Upper lobe of right lung (tissue), 1 donor: Measurements from ENCODE around the gene RFX6. TPM values are rescaled to one million over a fixed set of nuclear protein-coding genes. Genes with fewer than 3 reads are reported as not detected.

Source experiments
- ATAC-seq: fragments of 200-7000 bp; cut with Tn5 transposase; one replicate; pipeline ENCODE4 v1.9.1; 2020; ENCODE audit warnings: mild to moderate bottlenecking, moderate library complexity
- DNase-seq: peaks from one replicate; pipeline ENCODE4 v3.0.0-alpha.2; 2020
- H3K27ac ChIP-seq: fragments of 200-600 bp; one replicate; pipeline ENCODE4 v1.8.0; 2022
- H3K27me3 ChIP-seq: fragments of 200-600 bp; one replicate; pipeline ENCODE4 v1.8.0; 2022; ENCODE audit warnings: mild to moderate bottlenecking
- H3K36me3 ChIP-seq: fragments of 200-600 bp; one replicate; pipeline ENCODE4 v1.8.0; 2022
- H3K4me1 ChIP-seq: fragments of 200-600 bp; one replicate; pipeline ENCODE4 v1.8.0; 2022
- H3K4me3 ChIP-seq: fragments of 200-600 bp; one replicate; pipeline ENCODE4 v1.8.0; 2022; ENCODE audit warnings: mild to moderate bottlenecking
- H3K9me3 ChIP-seq: fragments of 200-600 bp; one replicate; pipeline ENCODE4 v1.8.0; 2022
- CTCF ChIP-seq: fragments of 200-600 bp; IDR thresholded peaks from one replicate; pipeline ENCODE4 v1.8.0; 2022; ENCODE audit warnings: antibody characterized with exemption
- intact Hi-C: fragments of 100-400 bp; cut with DNase I; formaldehyde crosslinking; loops from one replicate; pipeline ENCODE4 v1.11.0; 2022
- total RNA-seq: library from RNA; stranded (reverse); fragmentation: NEBNext Ultra II Directional; extraction: Animal tissue kit (Norgen Biotek cat#: 25700); gene quantifications from one replicate; pipeline ENCODE4 v1.2.1, GENCODE V29; 2021
- donor health status: DM: no; HTN: yes; CAD: no; lungs with severe emphysema.

RFX6 gene
- total RNA-seq, 1 donor from 2014 or later, result not detected

- Histone ChIP-seq H3K4me1 (no peaks in the 10 kb centered on the region), H3K27ac (no peak overlapping the region), H3K9me3 (no peaks in the 10 kb centered on the region), H3K27me3 (no peaks in the 10 kb centered on the region), H3K36me3 (no peaks in the 10 kb centered on the region), H3K4me3 (no peak overlapping the region)
- ATAC-seq (no peak), DNase-seq (no peak)
- no peak for TF ChIP-seq CTCF
- intact Hi-C loops, result no loop called here
Measured at GRCh38 chr6:116922853-116923548, 46.0 kb downstream of the RFX6 start.

GRCh38 chr6:116924245-116924644, 47.2 kb downstream of the RFX6 start:
- no peak for TF ChIP-seq CTCF
- ATAC-seq, result no peak

DNA sequence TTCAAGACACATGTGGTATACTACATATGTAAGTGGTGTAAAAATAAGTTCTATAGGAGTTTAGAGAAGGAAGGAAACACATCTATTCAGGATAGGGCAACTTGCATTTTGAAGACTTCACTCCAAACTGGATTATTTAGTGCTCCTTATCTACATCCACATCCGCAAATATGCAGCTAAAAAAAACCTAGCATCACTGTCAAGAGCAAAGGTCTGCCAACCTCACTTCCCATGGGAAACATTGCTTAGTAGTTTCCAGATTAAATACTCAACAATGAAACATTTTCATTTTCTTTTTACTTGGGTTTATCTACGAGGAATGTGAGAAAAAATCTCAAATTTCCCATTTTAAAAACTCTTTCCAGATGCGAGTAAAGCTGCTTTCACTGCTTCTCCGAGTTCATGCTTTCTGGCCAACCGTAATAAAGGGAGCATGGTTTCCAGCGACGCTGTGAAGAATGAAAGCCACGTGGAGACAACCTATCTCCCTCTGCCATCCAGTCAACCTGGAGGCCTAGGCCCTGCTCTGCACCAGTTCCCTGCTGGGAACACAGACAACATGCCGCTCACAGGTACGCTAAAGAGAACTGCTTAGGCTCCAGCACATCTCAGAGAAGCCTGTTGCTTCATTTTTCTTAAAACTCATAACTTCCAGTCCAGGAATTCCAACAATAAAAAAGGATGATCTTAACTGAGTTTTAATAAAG, 48.2 kb downstream of the RFX6 start:
- intact Hi-C loops, result no loop called here
- Histone ChIP-seq H3K4me3 (no peak overlapping the region), H3K36me3 (no peaks in the 10 kb centered on the region), H3K27me3 (no peaks in the 10 kb centered on the region), H3K27ac (no peak overlapping the region), H3K4me1 (no peaks in the 10 kb centered on the region), H3K9me3 (no peaks in the 10 kb centered on the region)
- no peak for TF ChIP-seq CTCF
- ATAC-seq (no peak), DNase-seq (no peak)

More at GRCh38 chr6:116924245-116924644, 47.2 kb downstream of the RFX6 start:
- DNase-seq, result no peak
- no peak overlapping the region for H3K27ac ChIP-seq
- no peak overlapping the region for H3K4me3 ChIP-seq
- H3K4me1 ChIP-seq, result no peaks in the 10 kb centered on the region
- H3K9me3 ChIP-seq, result no peaks in the 10 kb centered on the region
- H3K27me3 ChIP-seq, result no peaks in the 10 kb centered on the region
- intact Hi-C loops, result no loop called here
- no peaks in the 10 kb centered on the region for H3K36me3 ChIP-seq

DNA sequence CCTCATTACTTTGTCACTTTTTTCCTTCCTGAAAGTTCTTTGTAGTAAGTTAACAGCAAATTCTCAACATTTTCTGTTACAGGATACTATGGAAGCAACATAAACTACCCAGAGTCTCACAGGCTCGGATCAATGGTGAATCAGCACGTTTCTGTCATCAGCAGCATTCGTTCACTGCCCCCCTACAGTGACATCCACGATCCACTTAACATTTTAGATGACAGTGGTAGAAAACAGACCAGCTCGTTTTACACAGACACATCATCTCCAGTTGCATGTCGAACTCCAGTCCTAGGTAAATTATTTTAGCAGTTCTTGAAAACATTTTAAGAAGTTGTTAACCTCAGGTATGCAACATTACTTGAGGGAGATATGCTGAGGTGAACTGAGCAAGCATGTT, 51.6 kb downstream of the RFX6 start:
- no peaks in the 10 kb centered on the region for H3K36me3 ChIP-seq
- no peak for DNase-seq
- H3K27me3 ChIP-seq, result no peaks in the 10 kb centered on the region
- TF ChIP-seq CTCF, result no peak
- no peaks in the 10 kb centered on the region for H3K4me1 ChIP-seq
- H3K27ac ChIP-seq, result no peak overlapping the region
- ATAC-seq, result no peak
- intact Hi-C loops, result no loop called here
- H3K4me3 ChIP-seq, result no peak overlapping the region
- H3K9me3 ChIP-seq, result no peaks in the 10 kb centered on the region

GRCh38 chr6:116929825-116930224, 52.8 kb downstream of the RFX6 start:
- H3K27ac ChIP-seq, result no peak overlapping the region
- H3K36me3 ChIP-seq, result no peaks in the 10 kb centered on the region
- intact Hi-C loops, result no loop called here
- H3K9me3 ChIP-seq, result no peaks in the 10 kb centered on the region
- no peak for TF ChIP-seq CTCF
- no peak overlapping the region for H3K4me3 ChIP-seq
- H3K27me3 ChIP-seq, result no peaks in the 10 kb centered on the region
- no peaks in the 10 kb centered on the region for H3K4me1 ChIP-seq
- no peak for DNase-seq
- no peak for ATAC-seq
